Neural progenitor cell (in vitro differentiated cells): Measurements from ENCODE around the gene DOCK3. TPM values are rescaled to one million over a fixed set of nuclear protein-coding genes. Genes with fewer than 3 reads are reported as not detected.

Experiments
- DNase-seq: peaks from one replicate; pipeline ENCODE4 v3.0.0-alpha.2; 2016; ENCODE audit warnings: low spot score
- H2AFZ ChIP-seq: fragments of 200-600 bp; sonication (generic); replicated peaks from 2 replicates; pipeline ENCODE4 v1.6.1; 2016; ENCODE audit warnings: antibody characterized with exemption
- H3F3A ChIP-seq: fragments of 200-600 bp; sonication (generic); 2 replicates; pipeline ENCODE4 v1.6.1; 2016; ENCODE audit warnings: antibody characterized with exemption, low read depth
- H3K27ac ChIP-seq: fragments of 200-600 bp; sonication (generic); 2 replicates; pipeline ENCODE4 v1.5.1; 2016; ENCODE audit warnings: mild to moderate bottlenecking
- H3K27me3 ChIP-seq: fragments of 200-600 bp; sonication (generic); 2 replicates; pipeline ENCODE4 v1.6.1; 2016; ENCODE audit warnings: mild to moderate bottlenecking, moderate library complexity
- H3K36me3 ChIP-seq: fragments of 200-600 bp; sonication (generic); 2 replicates; pipeline ENCODE4 v1.5.1; 2016
- H3K4me1 ChIP-seq: fragments of 200-600 bp; sonication (generic); 2 replicates; pipeline ENCODE4 v1.6.1; 2016; ENCODE audit warnings: mixed run types
- H3K4me2 ChIP-seq: fragments of 200-600 bp; sonication (generic); 2 replicates; pipeline ENCODE4 v1.6.1; 2016
- H3K4me3 ChIP-seq: fragments of 200-600 bp; sonication (generic); 2 replicates; pipeline ENCODE4 v1.5.1; 2016
- H3K79me2 ChIP-seq: fragments of 200-600 bp; sonication (generic); 2 replicates; pipeline ENCODE4 v1.6.1; 2016; ENCODE audit warnings: low read depth
- H3K9ac ChIP-seq: fragments of 200-600 bp; sonication (generic); 2 replicates; pipeline ENCODE4 v1.6.1; 2016
- H3K9me3 ChIP-seq: fragments of 200-600 bp; sonication (generic); 2 replicates; pipeline ENCODE4 v1.5.1; 2016; ENCODE audit warnings: low read depth
- H4K20me1 ChIP-seq: fragments of 200-600 bp; sonication (generic); 2 replicates; pipeline ENCODE4 v1.6.1; 2016; ENCODE audit warnings: low read depth
- H3K27ac Mint-ChIP-seq: 3 replicates; pipeline ENCODE4 v1.8.0; 2021; ENCODE audit warnings: mixed read lengths
- H3K27me3 Mint-ChIP-seq: 2 replicates; pipeline ENCODE4 v1.8.0; 2022; ENCODE audit warnings: low read depth, mild to moderate bottlenecking, inconsistent platforms, moderate library complexity, mixed read lengths; ENCODE audit not compliant: insufficient read depth
- H3K36me3 Mint-ChIP-seq: 3 replicates; pipeline ENCODE4 v1.8.0; 2021; ENCODE audit warnings: mixed read lengths
- H3K4me1 Mint-ChIP-seq: 3 replicates; pipeline ENCODE4 v1.8.0; 2021; ENCODE audit warnings: mixed read lengths
- H3K4me3 Mint-ChIP-seq: 3 replicates; pipeline ENCODE4 v1.8.0; 2021; ENCODE audit warnings: mild to moderate bottlenecking, moderate library complexity, mixed read lengths
- H3K9me3 Mint-ChIP-seq: 3 replicates; pipeline ENCODE4 v1.8.0; 2020; ENCODE audit warnings: mixed read lengths
- EZH2 ChIP-seq: fragments of 200-600 bp; sonication (generic); IDR thresholded peaks from 2 replicates; pipeline ENCODE4 v1.6.1; 2017; ENCODE audit warnings: antibody characterized with exemption, mild to moderate bottlenecking, moderate library complexity
- EZH2phosphoT487 ChIP-seq: fragments of 200-600 bp; sonication (generic); IDR thresholded peaks from 2 replicates; pipeline ENCODE4 v1.6.1; 2017; ENCODE audit warnings: antibody characterized with exemption
- total RNA-seq: library from RNA; depleted of rRNA; stranded (reverse); fragments of >200 nt; gene quantifications from 2 replicates; pipeline ENCODE4 v1.2.3, GENCODE V29; 2015; ENCODE audit warnings: low replicate concordance
- TF ChIP-seq, protein P1 (sequence below): fragments of 200-600 bp; sonication (generic); IDR thresholded peaks from 2 replicates; pipeline ENCODE4 v1.5.1; 2017; ENCODE audit warnings: antibody characterized with exemption, mild to moderate bottlenecking

Gene DOCK3
- total RNA-seq, 1 donor from 2014 or later: 10.7 TPM

DNA sequence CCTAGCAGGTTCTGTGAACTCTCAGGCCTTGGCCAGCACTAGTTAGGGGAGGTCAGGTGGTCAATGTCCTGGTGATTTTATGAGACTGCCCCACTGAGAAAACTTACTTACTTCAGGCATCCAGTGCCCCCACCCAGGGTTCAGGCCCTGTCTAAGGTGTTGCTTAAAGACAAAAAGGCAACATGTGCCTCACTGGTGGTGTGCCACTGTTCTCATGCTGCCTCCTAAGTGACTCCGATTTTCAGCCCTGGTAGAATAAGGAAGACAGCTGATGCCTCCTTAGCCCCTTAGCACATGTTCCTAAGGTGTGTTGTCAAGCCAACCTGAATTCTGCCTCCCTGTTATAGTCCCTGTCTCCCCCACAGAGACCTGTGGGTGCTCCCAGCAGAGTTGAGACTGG lies 721.7 kb downstream of the DOCK3 start:
- H4K20me1 ChIP-seq: peaks cover 60% of the 10 kb centered on the region
- H3K4me3 Mint-ChIP-seq: no peak overlapping the region
- H3K79me2 ChIP-seq: peaks cover 50% of the 10 kb centered on the region
- no peak for DNase-seq
- peaks cover 34% of the 10 kb centered on the region for H3K4me1 Mint-ChIP-seq
- H3K4me1 ChIP-seq: peaks cover 24% of the 10 kb centered on the region
- peaks cover 13% of the 10 kb centered on the region for H3K27me3 Mint-ChIP-seq
- H3K36me3 Mint-ChIP-seq: peaks cover 37% of the 10 kb centered on the region
- H3K27me3 ChIP-seq: no peaks in the 10 kb centered on the region
- H2AFZ ChIP-seq: no peak overlapping the region
- H3K27ac Mint-ChIP-seq: no peak overlapping the region
- H3K27ac ChIP-seq: peak overlapping the region; percentile 35
- no peak overlapping the region for H3K4me3 ChIP-seq
- H3K9me3 Mint-ChIP-seq: peaks cover 14% of the 10 kb centered on the region
- H3K9me3 ChIP-seq: no peaks in the 10 kb centered on the region
- H3K36me3 ChIP-seq: peaks cover 14% of the 10 kb centered on the region
- TF ChIP-seq EZH2 (no peak), EZH2phosphoT487 (no peak)
- TF ChIP-seq, protein P1, sequence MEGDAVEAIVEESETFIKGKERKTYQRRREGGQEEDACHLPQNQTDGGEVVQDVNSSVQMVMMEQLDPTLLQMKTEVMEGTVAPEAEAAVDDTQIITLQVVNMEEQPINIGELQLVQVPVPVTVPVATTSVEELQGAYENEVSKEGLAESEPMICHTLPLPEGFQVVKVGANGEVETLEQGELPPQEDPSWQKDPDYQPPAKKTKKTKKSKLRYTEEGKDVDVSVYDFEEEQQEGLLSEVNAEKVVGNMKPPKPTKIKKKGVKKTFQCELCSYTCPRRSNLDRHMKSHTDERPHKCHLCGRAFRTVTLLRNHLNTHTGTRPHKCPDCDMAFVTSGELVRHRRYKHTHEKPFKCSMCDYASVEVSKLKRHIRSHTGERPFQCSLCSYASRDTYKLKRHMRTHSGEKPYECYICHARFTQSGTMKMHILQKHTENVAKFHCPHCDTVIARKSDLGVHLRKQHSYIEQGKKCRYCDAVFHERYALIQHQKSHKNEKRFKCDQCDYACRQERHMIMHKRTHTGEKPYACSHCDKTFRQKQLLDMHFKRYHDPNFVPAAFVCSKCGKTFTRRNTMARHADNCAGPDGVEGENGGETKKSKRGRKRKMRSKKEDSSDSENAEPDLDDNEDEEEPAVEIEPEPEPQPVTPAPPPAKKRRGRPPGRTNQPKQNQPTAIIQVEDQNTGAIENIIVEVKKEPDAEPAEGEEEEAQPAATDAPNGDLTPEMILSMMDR: no peak
- no peak overlapping the region for H3K4me2 ChIP-seq
- no peak overlapping the region for H3K9ac ChIP-seq
- H3F3A ChIP-seq: peaks cover 56% of the 10 kb centered on the region

DNA sequence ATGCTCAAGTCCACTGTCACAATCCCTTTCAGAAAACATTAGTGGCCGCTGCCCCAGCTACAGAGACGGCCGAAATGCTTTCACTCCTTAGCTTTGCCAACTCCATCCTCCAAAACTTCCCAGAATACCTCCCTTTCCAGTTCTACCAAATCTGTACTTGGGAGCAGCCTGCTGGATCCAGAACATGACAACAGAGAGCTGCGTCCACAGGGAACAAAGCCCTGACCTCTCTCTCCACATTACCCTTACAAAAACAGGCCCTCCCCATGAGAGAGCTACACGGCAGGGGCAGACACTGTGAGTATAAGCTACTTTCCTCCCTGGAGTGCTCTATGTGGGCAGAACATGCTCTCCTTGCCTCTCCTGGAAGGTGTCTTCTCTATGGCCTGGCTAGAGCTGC lies 722.7 kb downstream of the DOCK3 start:
- H3K4me3 ChIP-seq: no peak overlapping the region
- Mint-ChIP-seq H3K27ac (no peak overlapping the region), H3K4me1 (peaks cover 34% of the 10 kb centered on the region), H3K36me3 (peaks cover 38% of the 10 kb centered on the region), H3K27me3 (peaks cover 10% of the 10 kb centered on the region), H3K9me3 (peaks cover 14% of the 10 kb centered on the region), H3K4me3 (no peak overlapping the region)
- H3K79me2 ChIP-seq: peaks cover 40% of the 10 kb centered on the region
- no peaks in the 10 kb centered on the region for H3K27me3 ChIP-seq
- no peak overlapping the region for H2AFZ ChIP-seq
- H3F3A ChIP-seq: peaks cover 56% of the 10 kb centered on the region
- no peaks in the 10 kb centered on the region for H3K9me3 ChIP-seq
- H3K4me1 ChIP-seq: peaks cover 19% of the 10 kb centered on the region
- peaks cover 14% of the 10 kb centered on the region for H3K36me3 ChIP-seq
- no peak overlapping the region for H3K9ac ChIP-seq
- TF ChIP-seq, protein P1: no peak
- TF ChIP-seq EZH2: no peak
- no peak for TF ChIP-seq EZH2phosphoT487
- H3K27ac ChIP-seq: peak overlapping the region; percentile 72
- DNase-seq: no peak
- no peak overlapping the region for H3K4me2 ChIP-seq
- H4K20me1 ChIP-seq: peaks cover 55% of the 10 kb centered on the region

- Mint-ChIP-seq H3K36me3 (peaks cover 31% of the 10 kb centered on the region), H3K27me3 (peaks cover 8% of the 10 kb centered on the region), H3K4me1 (peaks cover 27% of the 10 kb centered on the region), H3K9me3 (peaks cover 8% of the 10 kb centered on the region), H3K4me3 (no peak overlapping the region), H3K27ac (no peak overlapping the region)
- no peaks in the 10 kb centered on the region for H3K27me3 ChIP-seq
- peaks cover 6% of the 10 kb centered on the region for H3K4me1 ChIP-seq
- no peak for DNase-seq
- peak overlapping the region; percentile 58 for H3K27ac ChIP-seq
- H4K20me1 ChIP-seq: peaks cover 42% of the 10 kb centered on the region
- H3K9me3 ChIP-seq: no peaks in the 10 kb centered on the region
- H3K4me2 ChIP-seq: no peak overlapping the region
- H3K9ac ChIP-seq: no peak overlapping the region
- H3K36me3 ChIP-seq: peaks cover 6% of the 10 kb centered on the region
- H3K4me3 ChIP-seq: no peak overlapping the region
- H3F3A ChIP-seq: peaks cover 56% of the 10 kb centered on the region
- TF ChIP-seq EZH2 (no peak), EZH2phosphoT487 (no peak)
- TF ChIP-seq, protein P1: no peak
- H2AFZ ChIP-seq: no peak overlapping the region
- H3K79me2 ChIP-seq: peaks cover 26% of the 10 kb centered on the region
Observed at GRCh38 chr3:51398595-51399310, 724.0 kb downstream of the DOCK3 start.
